MM.1S (cell line): Measurements from ENCODE around the gene DUOXA1.
"Not testable (repeated sequence)": the region's sequence is repeated elsewhere in the genome, so short reads cannot be mapped to it uniquely, and the experiment has no call there.

Source experiments
- DNase-seq: peaks from one replicate; pipeline ENCODE4 v3.0.0-alpha.2; 2015
- H2AFZ ChIP-seq: fragments of 300-600 bp; sonication (generic); 2 replicates; pipeline ENCODE4 v1.6.0; 2016; ENCODE audit warnings: antibody characterized with exemption, low read length
- H3F3A ChIP-seq: fragments of 300-600 bp; sonication (generic); 2 replicates; pipeline ENCODE4 v1.6.1; 2016; ENCODE audit warnings: mild to moderate bottlenecking, antibody characterized with exemption, low read length, moderate library complexity, mixed read lengths; ENCODE audit not compliant: insufficient read depth
- H3K27ac ChIP-seq: fragments of 300-600 bp; sonication (generic); 2 replicates; pipeline ENCODE4 v1.5.1; 2016; ENCODE audit warnings: mild to moderate bottlenecking, low read length
- H3K27me3 ChIP-seq: fragments of 300-600 bp; sonication (generic); replicated peaks from 2 replicates; pipeline ENCODE4 v1.6.0; 2016; ENCODE audit warnings: low read length; ENCODE audit not compliant: insufficient read depth
- H3K36me3 ChIP-seq: fragments of 300-600 bp; sonication (generic); replicated peaks from 2 replicates; pipeline ENCODE4 v1.6.1; 2016; ENCODE audit warnings: mild to moderate bottlenecking, low read length, mixed read lengths; ENCODE audit not compliant: insufficient read depth
- H3K4me1 ChIP-seq: fragments of 300-600 bp; sonication (generic); 2 replicates; pipeline ENCODE4 v1.6.1; 2016; ENCODE audit warnings: low read length, mixed read lengths
- H3K4me2 ChIP-seq: fragments of 300-600 bp; sonication (generic); 2 replicates; pipeline ENCODE4 v1.6.0; 2016; ENCODE audit warnings: low read depth, low read length
- H3K4me3 ChIP-seq: fragments of 300-600 bp; sonication (generic); 2 replicates; pipeline ENCODE4 v1.5.1; 2016; ENCODE audit warnings: low read length, mixed read lengths
- H3K79me2 ChIP-seq: fragments of 300-600 bp; sonication (generic); 2 replicates; pipeline ENCODE4 v1.6.1; 2016; ENCODE audit warnings: mixed run types, low read length, mixed read lengths
- H3K9ac ChIP-seq: fragments of 300-600 bp; sonication (generic); 2 replicates; pipeline ENCODE4 v1.6.1; 2016; ENCODE audit warnings: low read length, mixed read lengths
- H3K9me2 ChIP-seq: fragments of 300-600 bp; sonication (generic); replicated peaks from 2 replicates; pipeline ENCODE4 v1.6.1; 2016; ENCODE audit warnings: mild to moderate bottlenecking, low read length, mixed read lengths; ENCODE audit not compliant: insufficient read depth
- H3K9me3 ChIP-seq: fragments of 300-600 bp; sonication (generic); replicated peaks from 2 replicates; pipeline ENCODE4 v1.6.1; 2016; ENCODE audit warnings: mild to moderate bottlenecking, low read length, mixed read lengths; ENCODE audit not compliant: insufficient read depth
- H4K20me1 ChIP-seq: fragments of 300-600 bp; sonication (generic); 2 replicates; pipeline ENCODE4 v1.6.1; 2016; ENCODE audit warnings: mild to moderate bottlenecking, low read length, moderate library complexity, mixed read lengths; ENCODE audit not compliant: insufficient read depth

DUOXA1 gene

GRCh38 chr15:45079201-45079600 is 50.5 kb downstream of the DUOXA1 start:
- not testable (repeated sequence) for H3K27me3 ChIP-seq, H3K9ac ChIP-seq, H3K4me1 ChIP-seq, H3K9me3 ChIP-seq, H3K4me3 ChIP-seq, H3K36me3 ChIP-seq, H4K20me1 ChIP-seq, H3K79me2 ChIP-seq, H2AFZ ChIP-seq, H3F3A ChIP-seq, H3K27ac ChIP-seq, H3K9me2 ChIP-seq, DNase-seq, H3K4me2 ChIP-seq

GRCh38 chr15:45077391-45077790 is 52.3 kb downstream of the DUOXA1 start:
- not testable (repeated sequence) for H3K4me3 ChIP-seq, H3K27me3 ChIP-seq, H3K9ac ChIP-seq, H3K4me2 ChIP-seq, H3F3A ChIP-seq, H2AFZ ChIP-seq, H3K36me3 ChIP-seq, H3K79me2 ChIP-seq, H3K9me3 ChIP-seq, H3K27ac ChIP-seq, DNase-seq, H4K20me1 ChIP-seq, H3K9me2 ChIP-seq, H3K4me1 ChIP-seq

GRCh38 chr15:45075440-45076320 is 54.0 kb downstream of the DUOXA1 start:
- not testable (repeated sequence) for H3K27ac ChIP-seq, H3K4me2 ChIP-seq, H4K20me1 ChIP-seq

GRCh38 chr15:45073602-45074001 is 56.1 kb downstream of the DUOXA1 start:
- not testable (repeated sequence) for H3K27me3 ChIP-seq, DNase-seq, H3K27ac ChIP-seq, H3K79me2 ChIP-seq, H3K4me1 ChIP-seq, H3F3A ChIP-seq, H3K36me3 ChIP-seq, H3K4me2 ChIP-seq, H3K9me3 ChIP-seq, H3K4me3 ChIP-seq, H2AFZ ChIP-seq, H3K9me2 ChIP-seq, H4K20me1 ChIP-seq, H3K9ac ChIP-seq

More at GRCh38 chr15:45075440-45076320, 54.0 kb downstream of the DUOXA1 start:
- not testable (repeated sequence) for DNase-seq, H3F3A ChIP-seq, H2AFZ ChIP-seq, H3K9me2 ChIP-seq, H3K4me3 ChIP-seq, H3K9ac ChIP-seq, H3K4me1 ChIP-seq, H3K9me3 ChIP-seq, H3K27me3 ChIP-seq, H3K36me3 ChIP-seq, H3K79me2 ChIP-seq

- not testable (repeated sequence) for H3K4me3 ChIP-seq, H3K36me3 ChIP-seq, H3K9me3 ChIP-seq, H3K79me2 ChIP-seq, H3F3A ChIP-seq, DNase-seq, H3K4me2 ChIP-seq, H2AFZ ChIP-seq, H3K27me3 ChIP-seq, H3K9ac ChIP-seq, H3K9me2 ChIP-seq, H3K4me1 ChIP-seq, H4K20me1 ChIP-seq, H3K27ac ChIP-seq
Observed at GRCh38 chr15:45069942-45070360, 59.7 kb downstream of the DUOXA1 start.
